Liver (tissue), 9 donors: Measurements from ENCODE around the gene TIAM2. TPM values are rescaled to one million over a fixed set of nuclear protein-coding genes. Genes with fewer than 3 reads are reported as not detected.

ENCODE experiments used
- DNase-seq: peaks from one replicate; pipeline ENCODE4 v3.0.0-alpha.2; 2017; ENCODE audit warnings: low spot score
- H3K27ac ChIP-seq, 2 donors: one replicate each; pipeline ENCODE4 v1.7.0; 2013; ENCODE audit warnings: inconsistent platforms in 2 of 2, low read length in 2 of 2, control low read depth in 1 of 2, low read depth in 1 of 2, mild to moderate bottlenecking in 1 of 2
- H3K27me3 ChIP-seq, 4 donors: one replicate each; pipeline versions ENCODE4 v1.6.1 to v1.7.0; 2013; ENCODE audit warnings: low read length in 3 of 4, inconsistent platforms in 1 of 4, mild to moderate bottlenecking in 1 of 4, moderate library complexity in 1 of 4; ENCODE audit not compliant: control insufficient read depth in 4 of 4, insufficient read depth in 4 of 4
- H3K36me3 ChIP-seq, 4 donors: one replicate each; pipeline versions ENCODE4 v1.6.1 to v1.7.0; 2013; ENCODE audit warnings: low read length in 3 of 4, mild to moderate bottlenecking in 3 of 4, low read depth in 1 of 4, moderate library complexity in 1 of 4; ENCODE audit not compliant: control insufficient read depth in 4 of 4, insufficient read depth in 3 of 4
- H3K4me1 ChIP-seq, 4 donors: one replicate each; pipeline versions ENCODE4 v1.6.1 to v1.7.0; 2013; ENCODE audit warnings: low read length in 3 of 4, mild to moderate bottlenecking in 3 of 4, moderate library complexity in 1 of 4; ENCODE audit not compliant: control insufficient read depth in 4 of 4, insufficient read depth in 4 of 4
- H3K4me3 ChIP-seq, 3 donors: one replicate each; pipeline versions ENCODE4 v1.6.1 to v1.7.0; 2013; ENCODE audit warnings: low read length in 3 of 3, control low read depth in 1 of 3, low read depth in 1 of 3, mild to moderate bottlenecking in 1 of 3
- H3K9ac ChIP-seq, 2 donors: one replicate each; pipeline ENCODE4 v1.7.0; 2013; ENCODE audit warnings: low read length in 2 of 2, mild to moderate bottlenecking in 2 of 2, moderate library complexity in 2 of 2, control low read depth in 1 of 2, low read depth in 1 of 2
- H3K9me3 ChIP-seq, 4 donors: one replicate each; pipeline versions ENCODE4 v1.6.1 to v1.7.0; 2013; ENCODE audit warnings: low read length in 3 of 4; ENCODE audit not compliant: control insufficient read depth in 4 of 4
- EGR1 ChIP-seq, 2 donors: IDR thresholded peaks; 2 replicates each; pipeline ENCODE4 v1.6.1; 2016 to 2018; ENCODE audit warnings: antibody characterized with exemption in 2 of 2, low read depth in 2 of 2
- FOXA1 ChIP-seq: IDR thresholded peaks from 2 replicates; pipeline ENCODE4 v1.6.1; 2016; ENCODE audit warnings: antibody characterized with exemption
- FOXA2 ChIP-seq: IDR thresholded peaks from 2 replicates; pipeline ENCODE4 v1.6.1; 2016; ENCODE audit warnings: antibody characterized with exemption
- GABPA ChIP-seq, 2 donors: IDR thresholded peaks in 1 of 2; conservative IDR thresholded peaks in 1 of 2; 2 replicates each; pipeline ENCODE4 v1.6.1; 2016; ENCODE audit warnings: antibody characterized with exemption in 2 of 2, mild to moderate bottlenecking in 1 of 2, moderate library complexity in 1 of 2
- HNF4A ChIP-seq, 2 donors: conservative IDR thresholded peaks; 2 replicates each; pipeline ENCODE4 v1.6.1; 2016; ENCODE audit warnings: antibody characterized with exemption in 2 of 2, mild to moderate bottlenecking in 2 of 2
- HNF4G ChIP-seq: IDR thresholded peaks from 2 replicates; pipeline ENCODE4 v1.6.1; 2016; ENCODE audit warnings: antibody characterized with exemption
- JUND ChIP-seq, 2 donors: IDR thresholded peaks; 2 replicates each; pipeline ENCODE4 v1.6.1; 2016; ENCODE audit warnings: antibody characterized with exemption in 2 of 2
- NR2F2 ChIP-seq: IDR thresholded peaks from 2 replicates; pipeline ENCODE4 v1.6.1; 2016; ENCODE audit warnings: antibody characterized with exemption
- RAD21 ChIP-seq, 2 donors: IDR thresholded peaks; 2 replicates each; pipeline ENCODE4 v1.6.1; 2016; ENCODE audit warnings: antibody characterized with exemption in 2 of 2, mild to moderate bottlenecking in 2 of 2
- RXRA ChIP-seq, 2 donors: IDR thresholded peaks; 2 replicates each; pipeline ENCODE4 v1.6.1; 2017 to 2018; ENCODE audit warnings: antibody characterized with exemption in 2 of 2, mild to moderate bottlenecking in 1 of 2
- SP1 ChIP-seq: IDR thresholded peaks from 2 replicates; pipeline ENCODE4 v1.6.1; 2018; ENCODE audit warnings: antibody characterized with exemption, mild to moderate bottlenecking
- TAF1 ChIP-seq: conservative IDR thresholded peaks from 2 replicates; pipeline ENCODE4 v1.6.1; 2016; ENCODE audit warnings: antibody characterized with exemption, mild to moderate bottlenecking
- YY1 ChIP-seq: IDR thresholded peaks from 2 replicates; pipeline ENCODE4 v1.6.1; 2016; ENCODE audit warnings: antibody characterized with exemption, mild to moderate bottlenecking
- WGBS: extraction: QIAGEN DNeasy Blood & Tissue Kit; methylation state at CpG from one replicate; pipeline ENCODE4 v1.1.7; 2013; 5-methylcytosine and 5-hydroxymethylcytosine counted together
- polyA plus RNA-seq, 2 donors: library from polyadenylated mRNA; stranded (reverse) in 1 of 2; unstranded in 1 of 2; fragments of 200-250 nt in 1 of 2; fragments of >200 nt in 1 of 2; fragmentation: Nextera tagmentation in 1 of 2; extraction: Ambion mirVana in 1 of 2; gene quantifications; one replicate each; pipeline versions ENCODE4 v1.2.1 to v1.2.3, GENCODE V29; 2013 to 2015
- total RNA-seq, 2 donors: library from RNA; depleted of rRNA; stranded (reverse); fragments of >200 nt; gene quantifications; one replicate each; pipeline ENCODE4 v1.2.3, GENCODE V29; 2014
- TF ChIP-seq, protein P1 (sequence below): fragments of 150-350 bp; IDR thresholded peaks from 2 replicates; pipeline ENCODE4 v1.5.1; 2017; ENCODE audit warnings: improper control_type of control experiment, low read depth, low read length; ENCODE audit not compliant: missing input control
- TF ChIP-seq, protein P2 (sequence below): IDR thresholded peaks from 2 replicates; pipeline ENCODE4 v1.6.1; 2016; ENCODE audit warnings: antibody characterized with exemption
- TF ChIP-seq, protein P3 (sequence below): IDR thresholded peaks from 2 replicates; pipeline ENCODE4 v1.6.1; 2016; ENCODE audit warnings: antibody characterized with exemption
- TF ChIP-seq, protein P4 (sequence below): IDR thresholded peaks from 2 replicates; pipeline ENCODE4 v1.6.1; 2016; ENCODE audit warnings: antibody characterized with exemption, mild to moderate bottlenecking
- TF ChIP-seq, protein P5 (sequence below): IDR thresholded peaks from 2 replicates; pipeline ENCODE4 v1.6.1; 2016; ENCODE audit warnings: antibody characterized with exemption
- donor health status: healthy.
- donor health status: healthy.
- donor health status: healthy.
- donor health status: healthy.
- donor health status: healthy.

Gene TIAM2
- total and polyA plus RNA-seq, 4 donors: 0.62 to 3.7 (median 2.4) TPM

DNA sequence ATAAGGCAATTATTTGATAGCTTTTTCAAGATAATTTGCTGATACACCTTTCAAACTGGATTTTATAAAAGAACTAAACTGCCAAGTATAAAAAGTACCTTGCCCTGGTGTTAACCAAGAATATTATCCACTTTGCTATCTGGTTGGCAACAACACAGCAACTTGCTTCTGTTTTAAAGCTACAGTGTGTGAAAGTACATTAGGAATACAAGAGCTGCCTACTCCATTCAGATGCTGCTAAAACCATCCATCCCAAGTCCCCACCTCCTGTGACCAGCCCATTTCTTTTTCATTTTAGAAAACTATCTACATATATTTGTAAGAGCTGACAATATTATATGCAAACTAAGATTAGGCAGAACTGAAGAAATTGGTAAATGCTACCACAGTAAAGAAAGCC is 281.5 kb downstream of the TIAM2 start:
- Histone ChIP-seq H3K9ac (no peak overlapping the region), H3K27ac (no peak overlapping the region), H3K36me3 (peaks cover 0 to 16% (median 7%) of the 10 kb centered on the region in 4 donors), H3K9me3 (no peaks in the 10 kb centered on the region), H3K4me1 (peaks cover 0 to 1% (median 0%) of the 10 kb centered on the region in 4 donors), H3K4me3 (no peak overlapping the region), H3K27me3 (no peaks in the 10 kb centered on the region)
- TF ChIP-seq RXRA (IDR thresholded peaks at IDR 0.05) (no peak), SP1 (no peak), NR2F2 (no peak), EGR1 (IDR thresholded peaks at IDR 0.05; ENCODE audit: low read depth in 2 of 2) (no peak), YY1 (no peak), RAD21 (IDR thresholded peaks at IDR 0.05) (no peak)
- TF ChIP-seq, protein P1, sequence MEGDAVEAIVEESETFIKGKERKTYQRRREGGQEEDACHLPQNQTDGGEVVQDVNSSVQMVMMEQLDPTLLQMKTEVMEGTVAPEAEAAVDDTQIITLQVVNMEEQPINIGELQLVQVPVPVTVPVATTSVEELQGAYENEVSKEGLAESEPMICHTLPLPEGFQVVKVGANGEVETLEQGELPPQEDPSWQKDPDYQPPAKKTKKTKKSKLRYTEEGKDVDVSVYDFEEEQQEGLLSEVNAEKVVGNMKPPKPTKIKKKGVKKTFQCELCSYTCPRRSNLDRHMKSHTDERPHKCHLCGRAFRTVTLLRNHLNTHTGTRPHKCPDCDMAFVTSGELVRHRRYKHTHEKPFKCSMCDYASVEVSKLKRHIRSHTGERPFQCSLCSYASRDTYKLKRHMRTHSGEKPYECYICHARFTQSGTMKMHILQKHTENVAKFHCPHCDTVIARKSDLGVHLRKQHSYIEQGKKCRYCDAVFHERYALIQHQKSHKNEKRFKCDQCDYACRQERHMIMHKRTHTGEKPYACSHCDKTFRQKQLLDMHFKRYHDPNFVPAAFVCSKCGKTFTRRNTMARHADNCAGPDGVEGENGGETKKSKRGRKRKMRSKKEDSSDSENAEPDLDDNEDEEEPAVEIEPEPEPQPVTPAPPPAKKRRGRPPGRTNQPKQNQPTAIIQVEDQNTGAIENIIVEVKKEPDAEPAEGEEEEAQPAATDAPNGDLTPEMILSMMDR: no peak
- TF ChIP-seq, protein P2, sequence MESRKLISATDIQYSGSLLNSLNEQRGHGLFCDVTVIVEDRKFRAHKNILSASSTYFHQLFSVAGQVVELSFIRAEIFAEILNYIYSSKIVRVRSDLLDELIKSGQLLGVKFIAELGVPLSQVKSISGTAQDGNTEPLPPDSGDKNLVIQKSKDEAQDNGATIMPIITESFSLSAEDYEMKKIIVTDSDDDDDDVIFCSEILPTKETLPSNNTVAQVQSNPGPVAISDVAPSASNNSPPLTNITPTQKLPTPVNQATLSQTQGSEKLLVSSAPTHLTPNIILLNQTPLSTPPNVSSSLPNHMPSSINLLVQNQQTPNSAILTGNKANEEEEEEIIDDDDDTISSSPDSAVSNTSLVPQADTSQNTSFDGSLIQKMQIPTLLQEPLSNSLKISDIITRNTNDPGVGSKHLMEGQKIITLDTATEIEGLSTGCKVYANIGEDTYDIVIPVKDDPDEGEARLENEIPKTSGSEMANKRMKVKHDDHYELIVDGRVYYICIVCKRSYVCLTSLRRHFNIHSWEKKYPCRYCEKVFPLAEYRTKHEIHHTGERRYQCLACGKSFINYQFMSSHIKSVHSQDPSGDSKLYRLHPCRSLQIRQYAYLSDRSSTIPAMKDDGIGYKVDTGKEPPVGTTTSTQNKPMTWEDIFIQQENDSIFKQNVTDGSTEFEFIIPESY: no peak
- no peak for DNase-seq

DNA sequence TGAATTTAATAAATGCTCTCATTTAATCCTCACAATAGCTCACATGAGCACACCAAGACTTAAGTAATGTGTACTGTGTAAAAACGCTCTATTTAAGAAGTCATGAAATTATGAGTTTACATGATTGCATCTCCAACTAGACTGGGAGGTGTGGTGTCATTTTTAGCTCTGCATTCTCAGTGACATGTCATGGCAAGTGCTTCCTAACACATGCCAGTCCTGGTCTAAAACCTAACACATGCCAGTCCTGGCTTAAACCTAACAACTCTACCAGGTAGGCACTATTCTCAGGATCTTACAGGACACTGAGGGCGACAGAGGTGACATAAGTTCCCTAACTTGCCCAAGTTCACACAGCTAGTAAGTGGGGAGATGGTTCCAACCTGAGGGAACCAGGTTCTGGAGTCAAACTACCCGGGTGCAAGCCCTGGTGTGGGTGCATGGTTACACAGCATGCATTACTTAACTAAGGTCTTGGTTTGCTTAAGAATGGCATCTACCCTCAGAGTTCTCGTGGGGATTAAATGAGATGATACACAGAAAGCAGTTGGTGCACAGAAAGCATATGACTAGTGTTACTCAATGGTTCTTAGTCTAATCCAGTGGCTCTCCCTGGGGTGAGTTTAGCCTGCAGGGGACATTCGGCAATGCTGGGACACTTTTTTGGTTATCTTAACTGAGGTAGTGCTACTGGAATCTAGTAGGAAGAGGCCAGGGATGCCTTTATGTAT is 283.4 kb downstream of the TIAM2 start:
- peaks cover 0 to 1% (median 0%) of the 10 kb centered on the region in 4 donors for H3K4me1 ChIP-seq
- no peaks in the 10 kb centered on the region for H3K27me3 ChIP-seq
- no peak for DNase-seq
- peaks cover 0 to 17% (median 12%) of the 10 kb centered on the region in 4 donors for H3K36me3 ChIP-seq
- 96% methylated on average over 5 of the region's 5 CpGs for WGBS
- H3K9ac ChIP-seq: no peak overlapping the region
- H3K4me3 ChIP-seq: no peak overlapping the region
- H3K9me3 ChIP-seq: no peaks in the 10 kb centered on the region
- no peak overlapping the region for H3K27ac ChIP-seq
- TF ChIP-seq, protein P3, sequence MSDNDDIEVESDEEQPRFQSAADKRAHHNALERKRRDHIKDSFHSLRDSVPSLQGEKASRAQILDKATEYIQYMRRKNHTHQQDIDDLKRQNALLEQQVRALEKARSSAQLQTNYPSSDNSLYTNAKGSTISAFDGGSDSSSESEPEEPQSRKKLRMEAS: no peak
- TF ChIP-seq RAD21 (IDR thresholded peaks at IDR 0.05) (no peak), GABPA (IDR thresholded peaks at IDR 0.05 in 1 of 2, conservative IDR thresholded peaks at IDR 0.05 in 1 of 2) (no peak), FOXA1 (no peak), NR2F2 (no peak), FOXA2 (no peak), EGR1 (IDR thresholded peaks at IDR 0.05; ENCODE audit: low read depth in 2 of 2) (no peak), HNF4A (conservative IDR thresholded peaks at IDR 0.05) (no peak), RXRA (IDR thresholded peaks at IDR 0.05) (no peak), YY1 (no peak), HNF4G (no peak), JUND (IDR thresholded peaks at IDR 0.05) (no peak), TAF1 (no peak), SP1 (no peak)
- TF ChIP-seq, protein P1: no peak
- TF ChIP-seq, protein P4, sequence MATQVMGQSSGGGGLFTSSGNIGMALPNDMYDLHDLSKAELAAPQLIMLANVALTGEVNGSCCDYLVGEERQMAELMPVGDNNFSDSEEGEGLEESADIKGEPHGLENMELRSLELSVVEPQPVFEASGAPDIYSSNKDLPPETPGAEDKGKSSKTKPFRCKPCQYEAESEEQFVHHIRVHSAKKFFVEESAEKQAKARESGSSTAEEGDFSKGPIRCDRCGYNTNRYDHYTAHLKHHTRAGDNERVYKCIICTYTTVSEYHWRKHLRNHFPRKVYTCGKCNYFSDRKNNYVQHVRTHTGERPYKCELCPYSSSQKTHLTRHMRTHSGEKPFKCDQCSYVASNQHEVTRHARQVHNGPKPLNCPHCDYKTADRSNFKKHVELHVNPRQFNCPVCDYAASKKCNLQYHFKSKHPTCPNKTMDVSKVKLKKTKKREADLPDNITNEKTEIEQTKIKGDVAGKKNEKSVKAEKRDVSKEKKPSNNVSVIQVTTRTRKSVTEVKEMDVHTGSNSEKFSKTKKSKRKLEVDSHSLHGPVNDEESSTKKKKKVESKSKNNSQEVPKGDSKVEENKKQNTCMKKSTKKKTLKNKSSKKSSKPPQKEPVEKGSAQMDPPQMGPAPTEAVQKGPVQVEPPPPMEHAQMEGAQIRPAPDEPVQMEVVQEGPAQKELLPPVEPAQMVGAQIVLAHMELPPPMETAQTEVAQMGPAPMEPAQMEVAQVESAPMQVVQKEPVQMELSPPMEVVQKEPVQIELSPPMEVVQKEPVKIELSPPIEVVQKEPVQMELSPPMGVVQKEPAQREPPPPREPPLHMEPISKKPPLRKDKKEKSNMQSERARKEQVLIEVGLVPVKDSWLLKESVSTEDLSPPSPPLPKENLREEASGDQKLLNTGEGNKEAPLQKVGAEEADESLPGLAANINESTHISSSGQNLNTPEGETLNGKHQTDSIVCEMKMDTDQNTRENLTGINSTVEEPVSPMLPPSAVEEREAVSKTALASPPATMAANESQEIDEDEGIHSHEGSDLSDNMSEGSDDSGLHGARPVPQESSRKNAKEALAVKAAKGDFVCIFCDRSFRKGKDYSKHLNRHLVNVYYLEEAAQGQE: no peak
- TF ChIP-seq, protein P2: no peak
- TF ChIP-seq, protein P5, sequence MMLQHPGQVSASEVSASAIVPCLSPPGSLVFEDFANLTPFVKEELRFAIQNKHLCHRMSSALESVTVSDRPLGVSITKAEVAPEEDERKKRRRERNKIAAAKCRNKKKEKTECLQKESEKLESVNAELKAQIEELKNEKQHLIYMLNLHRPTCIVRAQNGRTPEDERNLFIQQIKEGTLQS: no peak
